Subcutaneous abdominal adipose tissue (tissue), 5 donors: ENCODE measurements around the gene CLSTN2.

Source experiments
- H3K27ac ChIP-seq: one replicate; pipeline ENCODE4 v1.7.0; 2013; ENCODE audit warnings: low read depth, mild to moderate bottlenecking, inconsistent platforms, low read length, moderate library complexity
- H3K27me3 ChIP-seq, 5 donors: one replicate each; pipeline ENCODE4 v1.7.0; 2013; ENCODE audit warnings: low read length in 5 of 5, inconsistent platforms in 1 of 5; ENCODE audit not compliant: control insufficient read depth in 5 of 5, insufficient read depth in 4 of 5
- H3K36me3 ChIP-seq, 5 donors: one replicate each; pipeline ENCODE4 v1.7.0; 2013; ENCODE audit warnings: low read length in 5 of 5; ENCODE audit not compliant: control insufficient read depth in 5 of 5, insufficient read depth in 5 of 5
- H3K4me1 ChIP-seq, 5 donors: one replicate each; pipeline ENCODE4 v1.7.0; 2013; ENCODE audit warnings: low read length in 5 of 5, mild to moderate bottlenecking in 3 of 5, moderate library complexity in 1 of 5; ENCODE audit not compliant: control insufficient read depth in 5 of 5, insufficient read depth in 5 of 5
- H3K4me3 ChIP-seq, 5 donors: one replicate each; pipeline ENCODE4 v1.7.0; 2013; ENCODE audit warnings: low read length in 5 of 5, low read depth in 1 of 5
- H3K9ac ChIP-seq, 5 donors: one replicate each; pipeline ENCODE4 v1.7.0; 2013; ENCODE audit warnings: low read length in 5 of 5, mild to moderate bottlenecking in 4 of 5, moderate library complexity in 3 of 5
- H3K9me3 ChIP-seq, 5 donors: one replicate each; pipeline ENCODE4 v1.7.0; 2013; ENCODE audit warnings: low read length in 5 of 5; ENCODE audit not compliant: control insufficient read depth in 5 of 5
- donor health status: healthy.
- donor health status: healthy.
- donor health status: healthy.
- donor health status: healthy.
- donor health status: healthy.

The CLSTN2 gene

GRCh38 chr3:140187656-140188221 lies 252.8 kb downstream of the CLSTN2 start:
- H3K4me3 ChIP-seq: no peak overlapping the region
- no peak overlapping the region for H3K27ac ChIP-seq

GRCh38 chr3:140188285-140188684 lies 253.3 kb downstream of the CLSTN2 start:
- peaks cover 0 to under 1% (median 0%) of the 10 kb centered on the region in 5 donors for H3K9me3 ChIP-seq
- H3K36me3 ChIP-seq: no peaks in the 10 kb centered on the region
- H3K27ac ChIP-seq: no peak overlapping the region
- no peak overlapping the region for H3K4me3 ChIP-seq
- no peak overlapping the region for H3K9ac ChIP-seq
- peaks cover 0 to 17% (median 10%) of the 10 kb centered on the region in 5 donors for H3K4me1 ChIP-seq
- no peaks in the 10 kb centered on the region for H3K27me3 ChIP-seq

More at GRCh38 chr3:140187656-140188221, 252.8 kb downstream of the CLSTN2 start:
- H3K36me3 ChIP-seq: no peaks in the 10 kb centered on the region
- peaks cover 0 to 17% (median 10%) of the 10 kb centered on the region in 5 donors for H3K4me1 ChIP-seq
- no peak overlapping the region for H3K9ac ChIP-seq
- no peaks in the 10 kb centered on the region for H3K9me3 ChIP-seq
- H3K27me3 ChIP-seq: no peaks in the 10 kb centered on the region

- Histone ChIP-seq H3K9ac (no peak overlapping the region), H3K4me1 (peaks cover 0 to 17% (median 10%) of the 10 kb centered on the region in 5 donors), H3K27ac (no peak overlapping the region), H3K4me3 (no peak overlapping the region), H3K27me3 (no peaks in the 10 kb centered on the region), H3K9me3 (peaks cover 0 to 3% (median 0%) of the 10 kb centered on the region in 5 donors), H3K36me3 (no peaks in the 10 kb centered on the region)
These were observed 254.3 kb downstream of the CLSTN2 start for GRCh38 chr3:140189267-140189666.

- H3K9me3 ChIP-seq: peaks cover 0 to 3% (median 0%) of the 10 kb centered on the region in 5 donors
- no peak overlapping the region for H3K27ac ChIP-seq
- H3K36me3 ChIP-seq: no peaks in the 10 kb centered on the region
- H3K9ac ChIP-seq: no peak overlapping the region
- peaks cover 0 to 17% (median 10%) of the 10 kb centered on the region in 5 donors for H3K4me1 ChIP-seq
- H3K4me3 ChIP-seq: no peak overlapping the region
- H3K27me3 ChIP-seq: no peaks in the 10 kb centered on the region
These were observed 255.0 kb downstream of the CLSTN2 start for GRCh38 chr3:140189976-140190375.

GRCh38 chr3:140196970-140197369 lies 262.0 kb downstream of the CLSTN2 start:
- H3K27me3 ChIP-seq: no peaks in the 10 kb centered on the region
- no peak overlapping the region for H3K9ac ChIP-seq
- H3K36me3 ChIP-seq: no peaks in the 10 kb centered on the region
- H3K27ac ChIP-seq: no peak overlapping the region
- H3K9me3 ChIP-seq: peaks cover 0 to 3% (median 0%) of the 10 kb centered on the region in 5 donors
- H3K4me1 ChIP-seq: no peaks in the 10 kb centered on the region
- no peak overlapping the region for H3K4me3 ChIP-seq

- Histone ChIP-seq H3K27me3 (no peaks in the 10 kb centered on the region), H3K9me3 (peaks cover 0 to 3% (median 0%) of the 10 kb centered on the region in 5 donors), H3K27ac (no peak overlapping the region), H3K9ac (no peak overlapping the region), H3K4me1 (no peaks in the 10 kb centered on the region), H3K4me3 (no peak overlapping the region), H3K36me3 (no peaks in the 10 kb centered on the region)
These were observed 263.3 kb downstream of the CLSTN2 start for GRCh38 chr3:140198242-140198641.

GRCh38 chr3:140199008-140199407 lies 264.0 kb downstream of the CLSTN2 start:
- no peaks in the 10 kb centered on the region for H3K36me3 ChIP-seq
- H3K27me3 ChIP-seq: no peaks in the 10 kb centered on the region
- no peaks in the 10 kb centered on the region for H3K4me1 ChIP-seq
- no peak overlapping the region for H3K27ac ChIP-seq
- no peaks in the 10 kb centered on the region for H3K9me3 ChIP-seq
- H3K9ac ChIP-seq: no peak overlapping the region
- H3K4me3 ChIP-seq: no peak overlapping the region

- no peak overlapping the region for H3K4me3 ChIP-seq
- no peak overlapping the region for H3K9ac ChIP-seq
- H3K9me3 ChIP-seq: no peaks in the 10 kb centered on the region
- no peak overlapping the region for H3K27ac ChIP-seq
- H3K4me1 ChIP-seq: no peaks in the 10 kb centered on the region
- no peaks in the 10 kb centered on the region for H3K36me3 ChIP-seq
- H3K27me3 ChIP-seq: no peaks in the 10 kb centered on the region
These were observed 264.8 kb downstream of the CLSTN2 start for GRCh38 chr3:140199743-140200142.

GRCh38 chr3:140203510-140203909 lies 268.5 kb downstream of the CLSTN2 start:
- Histone ChIP-seq H3K9me3 (no peaks in the 10 kb centered on the region), H3K4me3 (no peak overlapping the region), H3K9ac (no peak overlapping the region), H3K4me1 (no peaks in the 10 kb centered on the region), H3K36me3 (no peaks in the 10 kb centered on the region), H3K27me3 (no peaks in the 10 kb centered on the region), H3K27ac (no peak overlapping the region)

GRCh38 chr3:140204271-140204984 lies 269.4 kb downstream of the CLSTN2 start:
- Histone ChIP-seq H3K27me3 (no peaks in the 10 kb centered on the region), H3K4me3 (no peak overlapping the region), H3K27ac (no peak overlapping the region), H3K36me3 (no peaks in the 10 kb centered on the region), H3K9ac (no peak overlapping the region), H3K9me3 (no peaks in the 10 kb centered on the region), H3K4me1 (no peaks in the 10 kb centered on the region)
